Activated naive CD8-positive, alpha-beta T cell treated with anti-CD3 and anti-CD28 coated beads, Interleukin-2, amount 50 U/mL, for 24 hours (primary cell): ENCODE data around the gene SERTAD1.
"Not testable (repeated sequence)": the region's sequence is repeated elsewhere in the genome, so short reads cannot be mapped to it uniquely, and the experiment has no call there.

Experiments
- ATAC-seq: fragments of 150-1000 bp; cut with Tn5 transposase; one replicate; pipeline ENCODE4 v1.10.0; 2021
- DNase-seq: peaks from one replicate; pipeline ENCODE4 v3.0.0; 2021
- H3K27ac Mint-ChIP-seq: one replicate; pipeline ENCODE4 v1.8.0; 2021; ENCODE audit warnings: mild to moderate bottlenecking, mixed read lengths
- H3K27me3 Mint-ChIP-seq: one replicate; pipeline ENCODE4 v1.8.0; 2021; ENCODE audit warnings: mixed read lengths
- H3K36me3 Mint-ChIP-seq: one replicate; pipeline ENCODE4 v1.8.0; 2021; ENCODE audit warnings: low read depth, mixed read lengths
- H3K4me1 Mint-ChIP-seq: one replicate; pipeline ENCODE4 v1.8.0; 2021; ENCODE audit warnings: mixed read lengths
- H3K4me3 Mint-ChIP-seq: one replicate; pipeline ENCODE4 v1.8.0; 2021; ENCODE audit warnings: mild to moderate bottlenecking, moderate library complexity, mixed read lengths
- H3K9me3 Mint-ChIP-seq: one replicate; pipeline ENCODE4 v1.8.0; 2021; ENCODE audit warnings: mixed read lengths

The SERTAD1 gene

GRCh38 chr19:40425450-40426287, at the start of gene SERTAD1:
TSS of gene SERTAD1 (minus strand) at chr19:40425992. CDS start at chr19:40423546, 2,446 bp downstream.
- H3K27ac Mint-ChIP-seq = peak within 1 kb of the TSS; percentile 95
- H3K27me3 Mint-ChIP-seq = peaks cover 2% of the 10 kb centered on the region
- DNase-seq (peak; percentile 100), ATAC-seq (peak; percentile 90)
- H3K36me3 Mint-ChIP-seq = peaks cover 14% of the 10 kb centered on the region
- H3K4me3 Mint-ChIP-seq = peak within 1 kb of the TSS; percentile 96
- peaks cover 28% of the 10 kb centered on the region for H3K4me1 Mint-ChIP-seq
- no peaks in the 10 kb centered on the region for H3K9me3 Mint-ChIP-seq

GRCh38 chr19:40474737-40475136, 48.9 kb upstream of the SERTAD1 start:
- H3K27ac Mint-ChIP-seq = no peak overlapping the region
- no peaks in the 10 kb centered on the region for H3K9me3 Mint-ChIP-seq
- ATAC-seq = no peak
- H3K36me3 Mint-ChIP-seq = no peaks in the 10 kb centered on the region
- DNase-seq = no peak
- H3K4me3 Mint-ChIP-seq = no peak overlapping the region
- H3K4me1 Mint-ChIP-seq = no peaks in the 10 kb centered on the region
- no peaks in the 10 kb centered on the region for H3K27me3 Mint-ChIP-seq

GRCh38 chr19:40472516-40472915, 46.7 kb upstream of the SERTAD1 start:
- no peak for DNase-seq
- Mint-ChIP-seq H3K4me1 (peaks cover 2% of the 10 kb centered on the region), H3K9me3 (no peaks in the 10 kb centered on the region), H3K36me3 (no peaks in the 10 kb centered on the region), H3K4me3 (no peak overlapping the region), H3K27ac (no peak overlapping the region), H3K27me3 (peaks cover 7% of the 10 kb centered on the region)
- ATAC-seq = no peak

- Mint-ChIP-seq H3K27me3 (peaks cover 13% of the 10 kb centered on the region), H3K36me3 (no peaks in the 10 kb centered on the region), H3K4me3 (no peak overlapping the region), H3K9me3 (no peaks in the 10 kb centered on the region), H3K4me1 (peaks cover 9% of the 10 kb centered on the region), H3K27ac (no peak overlapping the region)
- DNase-seq (no peak), ATAC-seq (no peak)
Measured at GRCh38 chr19:40471111-40471510, 45.3 kb upstream of the SERTAD1 start.

- Mint-ChIP-seq H3K36me3 (no peaks in the 10 kb centered on the region), H3K27ac (no peak overlapping the region), H3K9me3 (no peaks in the 10 kb centered on the region), H3K27me3 (peaks cover 14% of the 10 kb centered on the region), H3K4me3 (no peak overlapping the region), H3K4me1 (peaks cover 25% of the 10 kb centered on the region)
- ATAC-seq (no peak), DNase-seq (no peak)
Measured at GRCh38 chr19:40469011-40469410, 43.2 kb upstream of the SERTAD1 start.

- Mint-ChIP-seq H3K4me1 (peaks cover 28% of the 10 kb centered on the region), H3K27me3 (peaks cover 14% of the 10 kb centered on the region), H3K9me3 (no peaks in the 10 kb centered on the region), H3K27ac (peak within 1 kb of the TSS; percentile 93), H3K36me3 (no peaks in the 10 kb centered on the region), H3K4me3 (peak within 1 kb of the TSS; percentile 82)
- DNase-seq = peak; percentile 12
- no peak for ATAC-seq
Measured at GRCh38 chr19:40466985-40467734, 41.4 kb upstream of the SERTAD1 start, which contains the start of gene SPTBN4. TSS of gene SPTBN4 (plus strand) at chr19:40467001. CDS start at chr19:40472622, 5,621 bp downstream.

- no peaks in the 10 kb centered on the region for H3K9me3 Mint-ChIP-seq
- DNase-seq (peak; percentile 72), ATAC-seq (peak; percentile 81)
- H3K4me3 Mint-ChIP-seq = peak overlapping the region; percentile 82
- H3K4me1 Mint-ChIP-seq = peaks cover 30% of the 10 kb centered on the region
- H3K27me3 Mint-ChIP-seq = peaks cover 14% of the 10 kb centered on the region
- H3K36me3 Mint-ChIP-seq = no peaks in the 10 kb centered on the region
- H3K27ac Mint-ChIP-seq = peak overlapping the region; percentile 93
Measured at GRCh38 chr19:40466219-40466984, 40.6 kb upstream of the SERTAD1 start.

GRCh38 chr19:40465557-40466218, 39.9 kb upstream of the SERTAD1 start, which contains the start of gene BLVRB:
TSS of gene BLVRB (minus strand) at chr19:40465745. CDS start at chr19:40465688, 57 bp downstream.
- Mint-ChIP-seq H3K27ac (peak within 1 kb of the TSS; percentile 93), H3K4me1 (peaks cover 32% of the 10 kb centered on the region), H3K9me3 (no peaks in the 10 kb centered on the region), H3K27me3 (peaks cover 14% of the 10 kb centered on the region), H3K36me3 (no peaks in the 10 kb centered on the region), H3K4me3 (peak within 1 kb of the TSS; percentile 82)
- DNase-seq (peak; percentile 100), ATAC-seq (peak; percentile 84)

GRCh38 chr19:40465025-40465556, 39.3 kb upstream of the SERTAD1 start:
- H3K4me1 Mint-ChIP-seq = peaks cover 32% of the 10 kb centered on the region
- no peaks in the 10 kb centered on the region for H3K9me3 Mint-ChIP-seq
- peaks cover 14% of the 10 kb centered on the region for H3K27me3 Mint-ChIP-seq
- DNase-seq (no peak), ATAC-seq (no peak)
- peak overlapping the region; percentile 85 for H3K27ac Mint-ChIP-seq
- no peaks in the 10 kb centered on the region for H3K36me3 Mint-ChIP-seq
- H3K4me3 Mint-ChIP-seq = peak overlapping the region; percentile 82

- peaks cover 32% of the 10 kb centered on the region for H3K4me1 Mint-ChIP-seq
- H3K27ac Mint-ChIP-seq = no peak overlapping the region
- no peaks in the 10 kb centered on the region for H3K36me3 Mint-ChIP-seq
- H3K9me3 Mint-ChIP-seq = no peaks in the 10 kb centered on the region
- no peak for ATAC-seq
- H3K4me3 Mint-ChIP-seq = peak overlapping the region; percentile 82
- peaks cover 14% of the 10 kb centered on the region for H3K27me3 Mint-ChIP-seq
- DNase-seq = peak; percentile 86
Measured at GRCh38 chr19:40464059-40465024, 38.5 kb upstream of the SERTAD1 start.

- H3K27ac Mint-ChIP-seq, DNase-seq, H3K9me3 Mint-ChIP-seq, ATAC-seq, H3K4me3 Mint-ChIP-seq, H3K36me3 Mint-ChIP-seq: not testable (repeated sequence)
- Mint-ChIP-seq H3K4me1 (peaks cover 32% of the 10 kb centered on the region), H3K27me3 (peaks cover 12% of the 10 kb centered on the region)
Measured at GRCh38 chr19:40463587-40464037, 37.8 kb upstream of the SERTAD1 start.

GRCh38 chr19:40461669-40462221, 36.0 kb upstream of the SERTAD1 start:
- Mint-ChIP-seq H3K27me3 (peaks cover 7% of the 10 kb centered on the region), H3K27ac (no peak overlapping the region), H3K4me3 (no peak overlapping the region), H3K4me1 (peaks cover 29% of the 10 kb centered on the region), H3K36me3 (no peaks in the 10 kb centered on the region), H3K9me3 (no peaks in the 10 kb centered on the region)
- ATAC-seq (no peak), DNase-seq (no peak)
